Body of pancreas (tissue), 4 donors: ENCODE data around the gene C11orf86.

Experiments used
- POLR2A ChIP-seq, 3 donors: fragments of 450-650 bp; IDR thresholded peaks; one replicate each; pipeline ENCODE4 v1.6.1; 2016; ENCODE audit warnings: antibody characterized with exemption in 3 of 3, mild to moderate bottlenecking in 2 of 3
- TF ChIP-seq, protein P1 (sequence below), 7 experiments: fragments of 450-650 bp in 4 of 7; fragments of 200-600 bp in 3 of 7; sonication (generic) in 3 of 7; IDR thresholded peaks; one replicate each; pipeline ENCODE4 v1.5.1; 2016 to 2019; ENCODE audit warnings: antibody characterized with exemption in 7 of 7

DNA sequence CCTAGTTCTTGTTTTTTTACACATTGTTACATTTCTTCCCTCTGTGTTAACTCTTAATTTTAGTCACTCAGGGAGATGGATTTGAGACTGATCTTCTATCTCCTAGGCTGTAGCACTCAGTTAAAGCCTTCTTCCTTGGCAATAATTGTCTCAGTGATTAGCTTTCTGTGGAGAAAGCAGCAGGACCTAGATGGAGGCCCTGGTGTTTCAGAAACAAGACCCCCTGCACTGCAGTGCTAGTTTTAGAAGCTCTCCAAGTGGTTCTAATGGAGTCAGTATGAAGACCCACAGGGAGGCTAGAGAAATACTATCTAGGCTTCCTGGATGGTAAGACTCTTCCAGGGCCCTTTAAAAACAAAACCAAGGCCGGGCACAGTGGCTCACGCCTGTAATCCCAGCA is 12.9 kb upstream of the C11orf86 start:
- TF ChIP-seq POLR2A (IDR thresholded peaks at IDR 0.05) = no peak
- TF ChIP-seq, protein P1, sequence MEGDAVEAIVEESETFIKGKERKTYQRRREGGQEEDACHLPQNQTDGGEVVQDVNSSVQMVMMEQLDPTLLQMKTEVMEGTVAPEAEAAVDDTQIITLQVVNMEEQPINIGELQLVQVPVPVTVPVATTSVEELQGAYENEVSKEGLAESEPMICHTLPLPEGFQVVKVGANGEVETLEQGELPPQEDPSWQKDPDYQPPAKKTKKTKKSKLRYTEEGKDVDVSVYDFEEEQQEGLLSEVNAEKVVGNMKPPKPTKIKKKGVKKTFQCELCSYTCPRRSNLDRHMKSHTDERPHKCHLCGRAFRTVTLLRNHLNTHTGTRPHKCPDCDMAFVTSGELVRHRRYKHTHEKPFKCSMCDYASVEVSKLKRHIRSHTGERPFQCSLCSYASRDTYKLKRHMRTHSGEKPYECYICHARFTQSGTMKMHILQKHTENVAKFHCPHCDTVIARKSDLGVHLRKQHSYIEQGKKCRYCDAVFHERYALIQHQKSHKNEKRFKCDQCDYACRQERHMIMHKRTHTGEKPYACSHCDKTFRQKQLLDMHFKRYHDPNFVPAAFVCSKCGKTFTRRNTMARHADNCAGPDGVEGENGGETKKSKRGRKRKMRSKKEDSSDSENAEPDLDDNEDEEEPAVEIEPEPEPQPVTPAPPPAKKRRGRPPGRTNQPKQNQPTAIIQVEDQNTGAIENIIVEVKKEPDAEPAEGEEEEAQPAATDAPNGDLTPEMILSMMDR (IDR thresholded peaks at IDR 0.05) = no peak
